GM21423 (cell line): Measurements from ENCODE around the gene S100A9.

Source experiments
- ATAC-seq: cut with Tn5 transposase; IDR thresholded peaks from one replicate; pipeline ENCODE4 v1.9.1; 2021; ENCODE audit warnings: mild to moderate bottlenecking, moderate library complexity; ENCODE audit not compliant: unreplicated experiment

Gene S100A9

DNA sequence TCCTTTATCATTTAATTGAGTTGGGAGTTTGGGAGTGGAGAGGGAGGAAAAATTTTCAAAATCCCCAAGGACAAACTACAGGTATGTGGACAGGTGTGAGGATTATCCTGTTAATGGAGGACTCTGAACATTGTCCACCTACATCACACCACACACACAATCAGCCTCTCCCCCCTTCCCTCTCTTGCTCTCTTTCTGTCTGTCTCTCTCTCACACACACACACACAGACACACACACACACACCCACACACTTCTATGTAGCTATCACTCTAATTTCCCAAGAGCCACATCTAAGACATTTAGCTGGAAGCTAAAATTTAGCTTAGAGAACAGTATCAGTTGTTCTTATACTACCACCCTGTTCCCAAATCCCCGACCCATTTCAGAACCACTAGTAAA is 31.7 kb downstream of the S100A9 start:
- no peak for ATAC-seq

DNA sequence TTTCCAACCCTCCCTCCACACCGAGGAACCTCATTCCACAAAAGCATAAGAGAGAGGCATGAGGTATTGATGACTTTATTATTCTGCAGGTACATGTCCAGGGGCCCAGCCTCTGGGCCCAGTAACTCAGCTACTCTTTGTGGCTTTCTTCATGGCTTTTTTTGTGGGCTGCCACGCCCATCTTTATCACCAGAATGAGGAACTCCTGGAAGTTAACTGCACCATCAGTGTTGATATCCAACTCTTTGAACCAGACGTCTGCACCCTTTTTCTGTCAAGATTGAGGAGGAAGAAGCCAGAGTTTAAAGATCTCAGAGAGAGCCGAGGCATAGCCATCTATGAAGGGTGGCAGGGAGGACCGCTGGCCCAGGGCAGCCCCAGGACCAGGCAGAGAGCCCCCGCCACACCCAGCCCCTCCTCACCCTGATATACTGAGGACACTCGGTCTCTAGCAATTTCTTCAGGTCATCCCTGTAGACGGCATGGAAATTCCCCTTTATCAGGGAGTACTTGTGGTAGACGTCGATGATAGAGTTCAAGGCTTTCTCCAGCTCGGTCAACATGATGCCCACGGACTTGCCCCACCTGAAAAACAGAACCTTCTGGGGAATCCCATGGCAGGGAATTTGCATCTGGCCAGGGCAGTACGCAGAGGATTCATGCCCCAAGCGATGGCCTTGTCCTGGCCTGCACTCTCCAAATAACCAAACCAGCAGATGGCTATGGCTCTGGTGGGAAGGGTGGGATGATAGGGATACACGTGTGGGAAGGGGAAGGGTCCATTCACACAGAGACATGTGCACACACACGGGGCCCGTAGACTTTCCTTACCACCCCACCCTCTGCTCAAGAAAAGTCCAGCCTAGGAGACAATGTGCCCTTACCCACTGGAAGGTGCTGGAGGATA is 32.6 kb downstream of the S100A9 start:
- no peak for ATAC-seq

DNA sequence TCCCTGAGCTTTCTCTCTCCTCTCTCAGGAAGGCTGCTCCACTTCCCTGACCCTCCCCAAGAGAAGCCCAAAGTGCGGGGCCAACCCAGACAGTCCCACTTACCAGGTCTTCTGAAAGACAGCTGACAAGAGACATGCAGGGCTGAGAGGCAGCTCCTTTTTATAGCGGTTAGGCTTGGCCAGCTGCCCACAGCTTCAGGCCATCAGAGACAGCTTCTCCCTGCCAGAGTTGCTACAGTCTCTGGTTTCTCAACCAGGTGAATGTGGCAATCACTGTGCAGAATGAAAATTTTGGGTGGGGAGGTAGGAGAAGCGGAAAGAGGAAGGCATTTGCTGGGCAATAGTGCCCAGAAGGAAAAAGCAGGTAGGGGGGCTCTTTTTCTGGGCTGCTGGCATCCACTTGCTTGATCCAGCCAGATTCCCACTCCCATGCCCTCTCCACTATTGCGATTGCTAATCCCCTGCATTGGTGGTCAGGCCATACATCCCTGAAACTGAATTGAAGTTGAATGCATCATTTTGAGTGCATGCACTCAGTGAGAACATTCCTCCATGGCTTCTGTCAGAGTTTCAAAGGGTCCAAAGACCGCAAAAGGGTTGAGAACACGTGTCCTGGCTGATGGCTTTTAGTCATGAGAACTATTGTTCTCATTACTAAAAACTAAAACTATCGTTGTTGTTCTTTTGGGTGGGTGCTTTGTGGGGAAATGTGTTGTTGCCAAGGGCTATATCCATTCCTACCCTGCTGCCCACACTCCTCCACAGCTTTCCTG is 33.5 kb downstream of the S100A9 start, which contains the start of gene S100A8:
Gene S100A8 (minus strand): TSS at position 136 of the 773 bp plus-strand sequence. CDS start 538 bp downstream, outside the sequence.
- no peak for ATAC-seq

DNA sequence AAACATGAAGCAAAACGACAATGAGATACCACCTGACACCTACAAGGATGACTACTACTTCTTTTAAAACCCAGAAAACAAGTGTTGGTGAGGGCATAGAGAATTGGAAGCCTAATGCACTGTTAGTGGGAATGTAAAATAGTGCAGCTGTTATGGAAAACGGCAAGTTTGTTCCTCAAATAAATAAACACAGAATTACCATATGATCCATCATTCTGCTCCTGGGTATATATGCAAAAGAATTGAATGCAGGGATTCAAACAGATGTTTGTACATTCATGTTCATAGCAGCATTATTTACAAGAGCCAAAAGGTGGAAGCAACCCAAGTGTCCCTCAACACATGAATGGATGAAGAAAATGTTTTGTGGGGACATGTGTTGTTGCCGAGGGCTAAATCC is 34.6 kb downstream of the S100A9 start:
- ATAC-seq, result no peak

DNA sequence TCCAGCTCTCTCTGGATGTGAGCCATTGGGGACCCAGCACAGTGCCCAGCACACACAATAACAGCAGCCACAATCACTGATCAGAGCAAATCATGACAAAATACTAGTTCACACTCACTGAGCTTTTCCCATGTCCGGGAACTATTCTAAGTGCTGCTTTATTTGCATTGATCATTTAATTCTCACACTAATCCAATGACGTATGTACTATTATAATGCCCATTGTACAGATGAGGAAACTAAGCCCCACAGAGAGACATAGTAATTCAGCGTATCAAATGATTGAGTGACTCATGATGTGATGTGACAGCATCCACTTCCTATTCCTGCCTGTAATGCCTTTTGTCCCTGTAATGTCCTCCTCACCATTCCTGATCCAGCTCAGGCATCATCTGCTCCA is 35.2 kb downstream of the S100A9 start:
- ATAC-seq, result no peak

DNA sequence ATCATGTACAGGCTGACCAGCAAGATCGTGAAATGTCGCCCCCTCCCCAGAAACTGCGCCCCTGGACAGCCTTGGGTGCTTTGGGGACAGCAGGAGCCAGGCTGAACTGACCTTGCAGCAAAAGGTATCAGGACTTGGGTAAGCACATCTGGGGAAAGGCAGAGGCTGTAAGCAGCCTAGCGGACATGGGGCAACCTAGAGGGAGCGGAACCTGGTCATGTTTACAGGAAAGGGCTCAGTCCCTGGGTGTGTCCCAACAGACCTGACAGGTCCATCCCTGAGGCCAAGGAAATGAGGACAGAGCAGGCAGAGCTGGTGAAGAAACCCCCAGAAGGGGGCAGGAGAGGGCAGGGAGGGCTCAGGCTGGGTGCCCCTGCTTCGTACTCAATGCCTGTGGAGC is 36.3 kb downstream of the S100A9 start:
- ATAC-seq, result no peak

DNA sequence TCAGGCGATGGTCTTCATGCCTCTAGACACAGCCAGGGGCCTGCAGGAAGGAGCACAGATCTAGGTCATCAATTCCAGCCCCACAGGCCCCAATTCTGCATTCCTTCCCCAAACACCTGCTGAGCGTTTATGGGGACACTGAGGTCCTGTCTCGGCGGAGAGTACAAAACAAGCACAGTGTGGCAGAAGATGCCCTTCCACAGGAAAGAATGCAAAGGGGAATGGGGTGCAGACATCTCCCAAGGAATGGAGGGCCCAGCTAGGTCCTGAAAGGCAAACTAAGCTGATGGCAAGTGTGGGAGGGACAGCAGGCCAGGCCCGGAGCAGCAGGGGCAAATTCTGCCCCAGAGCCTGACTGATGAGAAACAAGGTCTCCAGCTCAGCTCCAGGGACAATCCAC is 36.7 kb downstream of the S100A9 start:
- no peak for ATAC-seq

DNA sequence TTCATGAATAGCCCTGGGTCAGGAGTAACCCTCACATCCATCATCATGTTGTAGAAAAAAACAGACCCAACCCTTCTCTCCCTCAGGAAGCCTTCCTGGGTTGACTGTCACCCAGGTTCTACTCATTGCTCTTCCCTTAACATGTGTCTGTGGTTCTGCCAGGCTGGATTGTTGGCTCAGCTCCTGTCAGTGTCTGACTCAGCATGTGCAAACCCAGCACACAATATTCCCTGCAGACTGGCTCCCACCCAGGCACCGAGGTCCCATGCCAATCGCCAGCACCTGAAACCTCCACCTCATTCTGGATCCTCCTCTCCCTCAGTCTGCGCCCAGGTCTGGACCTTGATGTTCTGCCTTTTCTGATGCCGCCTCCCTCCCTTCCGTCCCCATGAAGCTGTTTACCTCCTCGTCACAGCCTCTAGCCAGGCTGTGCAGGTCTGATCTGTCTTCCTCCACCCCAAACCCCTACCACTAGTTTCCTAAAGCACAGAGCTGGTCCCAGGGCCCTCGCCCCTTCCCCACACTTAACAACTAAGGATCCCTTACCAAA is 37.6 kb downstream of the S100A9 start:
- ATAC-seq, result no peak

DNA sequence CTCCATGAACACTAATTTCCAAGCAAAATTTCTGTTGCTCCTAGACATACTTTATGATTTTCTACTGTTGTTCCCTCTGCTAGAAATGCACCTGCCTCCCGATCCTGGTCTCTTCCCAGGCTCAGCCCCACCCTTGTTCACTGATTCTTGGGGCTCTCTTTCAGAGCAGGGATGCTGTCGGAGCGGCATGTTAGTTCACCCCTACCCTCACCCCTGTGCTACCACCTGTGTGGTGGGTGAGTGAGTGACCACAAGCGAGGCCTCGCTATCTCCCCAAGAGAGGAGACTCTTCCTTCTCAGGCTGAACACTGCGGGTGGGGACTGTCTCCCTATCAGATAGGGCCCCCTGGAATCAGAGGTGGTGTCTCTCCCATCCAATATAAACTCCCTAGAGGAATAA is 38.1 kb downstream of the S100A9 start:
- no peak for ATAC-seq

DNA sequence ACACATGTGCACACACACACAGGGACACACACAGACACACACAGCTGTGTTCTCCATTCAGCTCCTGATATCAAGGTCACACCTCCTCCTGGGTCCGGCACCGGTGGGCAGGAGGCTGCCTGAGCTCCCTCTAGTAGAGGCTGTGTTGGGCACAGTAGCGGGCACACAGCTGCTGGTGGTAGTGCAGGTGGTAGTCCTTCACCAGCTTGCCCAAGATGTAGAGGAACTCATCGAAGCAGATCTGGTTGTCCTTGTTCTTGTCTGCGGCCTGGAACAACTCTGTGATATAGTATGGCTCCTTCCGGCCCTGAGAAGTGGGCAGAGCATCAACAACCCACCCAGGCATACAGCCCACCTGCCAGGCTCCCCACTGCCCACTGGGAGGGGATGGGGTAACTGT is 38.8 kb downstream of the S100A9 start:
- ATAC-seq, result no peak

DNA sequence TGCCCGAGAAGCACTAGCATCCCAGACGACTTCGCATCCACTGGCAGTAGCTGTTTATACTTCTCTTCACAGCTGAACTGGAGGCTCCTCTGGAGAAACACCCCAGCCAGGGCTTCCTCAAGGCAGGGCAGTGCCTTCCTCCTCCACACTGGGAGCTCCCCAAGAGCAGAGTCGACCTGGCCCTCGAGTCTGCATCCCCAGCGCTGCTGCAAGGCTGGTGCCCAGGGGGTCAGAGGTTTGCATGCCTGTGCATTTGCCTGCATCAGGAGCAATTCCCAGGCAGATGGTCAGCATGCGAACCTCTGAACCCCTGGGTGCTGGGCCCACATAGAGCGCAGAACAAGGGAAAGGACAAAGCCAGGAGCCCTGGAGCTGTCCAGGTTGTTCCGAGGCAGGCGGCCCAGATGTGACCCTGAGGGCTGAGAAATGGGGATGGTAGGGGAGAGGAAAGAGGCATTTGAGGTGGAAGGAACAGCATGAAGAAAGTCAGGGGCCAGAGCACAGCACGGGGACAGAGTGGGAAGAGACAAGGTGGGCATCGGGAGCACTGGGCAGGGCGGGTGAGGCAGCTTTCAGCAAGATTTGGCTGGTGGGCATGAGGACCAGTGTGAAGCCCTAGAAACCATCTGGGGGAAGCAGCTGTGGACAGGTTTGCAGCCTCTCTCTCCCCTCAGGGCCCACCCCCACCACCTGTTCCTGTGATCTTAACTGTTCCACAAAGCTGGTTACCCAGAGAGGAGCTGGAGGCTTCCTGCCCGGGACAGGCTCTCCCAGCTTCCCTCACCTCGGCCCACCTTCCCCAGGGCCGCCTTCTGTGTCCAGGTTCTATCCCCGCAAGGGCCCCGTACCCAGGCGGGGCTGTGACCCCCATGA is 39.6 kb downstream of the S100A9 start:
- no peak for ATAC-seq

DNA sequence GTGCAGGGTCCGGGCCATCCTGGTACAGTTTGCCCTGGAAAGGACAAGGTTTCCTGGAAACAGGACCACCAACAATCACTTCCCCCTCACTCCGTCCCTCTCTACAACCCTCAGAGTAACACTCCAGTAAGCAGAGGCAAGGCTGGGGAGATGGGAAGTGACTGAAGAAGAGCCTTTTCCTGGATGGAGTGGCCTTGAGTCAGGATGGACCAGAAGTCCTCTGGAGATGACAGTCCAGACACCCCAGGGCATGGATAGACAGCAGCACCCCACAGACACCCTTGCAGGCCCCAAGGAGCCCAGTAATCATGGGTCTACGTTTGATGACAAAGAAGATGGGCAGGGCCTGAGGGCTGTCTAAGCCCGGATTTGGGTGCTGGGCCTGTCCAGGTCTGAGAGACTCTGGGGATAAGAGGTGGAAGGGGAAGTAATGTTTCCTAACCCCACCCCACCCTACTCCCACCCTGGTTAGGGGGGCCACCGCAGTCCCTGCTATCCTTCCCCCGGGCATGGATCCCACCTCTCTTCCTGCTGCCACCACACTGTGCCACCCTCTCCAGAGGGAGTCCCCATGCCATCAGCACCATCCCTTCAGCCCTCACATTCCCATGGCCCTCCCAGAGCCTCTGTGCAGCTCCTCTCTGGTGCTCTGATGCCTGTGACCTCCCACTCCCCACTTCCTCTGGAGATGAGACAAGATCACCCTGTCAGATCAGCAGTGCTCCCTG is 40.4 kb downstream of the S100A9 start:
- ATAC-seq, result no peak

DNA sequence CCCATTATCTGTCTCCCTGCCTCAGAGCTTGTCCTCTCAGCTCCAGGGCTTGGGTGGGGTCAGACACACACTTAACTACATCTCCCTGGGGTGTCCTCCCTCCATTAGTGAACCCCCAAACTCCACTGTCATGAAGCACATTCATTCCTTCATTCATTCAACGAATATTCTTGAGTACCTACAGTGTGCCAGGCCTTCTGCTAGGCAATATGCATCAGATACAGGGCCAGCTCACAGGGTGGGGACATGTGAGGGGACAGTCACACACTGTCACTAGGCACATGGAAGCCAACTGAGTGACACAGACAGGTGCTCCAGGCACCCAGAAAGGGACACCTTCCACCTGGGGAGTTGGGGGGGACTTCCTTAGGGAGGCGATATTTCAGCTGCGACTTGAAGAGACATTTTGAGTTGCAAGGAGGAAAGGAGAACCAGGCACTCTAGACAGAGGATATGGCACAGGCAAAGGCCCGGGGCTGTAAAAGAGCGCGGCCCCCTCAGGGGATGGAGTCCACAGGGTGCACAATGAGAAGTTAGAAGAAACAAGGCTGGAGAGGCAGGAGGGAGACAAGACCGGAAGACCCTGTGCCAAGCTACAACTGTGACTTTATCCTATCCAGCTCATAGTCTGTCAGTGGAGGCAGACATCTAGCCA is 41.9 kb downstream of the S100A9 start:
- no peak for ATAC-seq

DNA sequence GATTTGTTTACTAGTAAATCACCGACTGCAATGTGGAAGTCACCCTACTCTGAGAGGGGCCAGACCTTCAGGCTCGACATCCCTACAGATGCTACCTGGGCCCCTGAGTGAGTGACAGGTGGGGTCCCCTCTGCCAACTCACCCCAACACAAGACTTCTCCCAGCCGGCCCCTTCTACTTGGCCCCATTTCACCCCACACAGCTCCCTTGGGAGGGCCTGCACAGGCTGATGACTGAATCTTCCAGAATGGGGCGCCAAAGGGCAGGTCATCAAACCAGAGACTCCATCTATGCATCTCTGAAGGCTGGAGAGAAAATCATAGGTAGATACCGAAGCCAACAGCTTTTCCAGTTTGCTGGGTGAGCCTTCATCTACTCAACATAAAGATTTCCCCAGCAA is 42.6 kb downstream of the S100A9 start:
- ATAC-seq, result no peak

DNA sequence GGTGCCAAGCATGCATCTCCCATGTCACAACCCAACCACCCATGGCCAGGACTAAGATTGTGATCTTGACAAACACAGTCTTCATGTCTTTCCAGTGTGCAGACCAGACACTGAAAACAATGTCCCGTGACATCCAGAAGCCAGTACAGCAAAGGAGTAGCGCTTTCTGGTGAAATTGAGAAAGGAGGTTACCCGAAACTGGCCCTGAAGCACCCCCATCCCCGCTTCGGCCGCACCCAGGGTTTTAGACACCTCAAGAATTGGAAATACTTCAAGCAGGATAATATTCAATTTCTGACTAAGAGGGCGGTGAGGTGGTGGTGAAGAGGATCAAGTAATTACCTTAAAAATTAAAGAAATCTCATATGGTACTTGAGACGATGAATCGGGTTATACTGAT is 43.8 kb downstream of the S100A9 start:
- no peak for ATAC-seq

DNA sequence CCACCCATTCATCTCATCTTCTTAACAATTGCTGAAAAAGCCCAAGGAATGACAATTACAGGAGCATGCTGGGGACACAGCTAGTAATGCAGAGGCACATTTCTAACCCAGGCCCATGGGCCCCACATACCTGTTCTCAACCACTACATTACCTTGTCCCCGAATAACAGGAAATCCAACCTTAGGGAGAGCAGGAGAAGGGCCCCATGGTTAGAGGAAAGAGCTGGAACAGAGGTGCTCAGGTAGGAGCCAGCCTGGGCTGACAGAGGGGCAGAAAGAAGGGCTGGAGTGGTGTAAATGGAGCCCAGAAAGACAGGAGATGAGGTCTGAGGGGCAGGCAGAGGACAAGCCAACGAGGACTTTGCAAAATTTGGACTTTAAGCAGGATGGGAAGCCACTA is 44.6 kb downstream of the S100A9 start:
- ATAC-seq, result no peak

DNA sequence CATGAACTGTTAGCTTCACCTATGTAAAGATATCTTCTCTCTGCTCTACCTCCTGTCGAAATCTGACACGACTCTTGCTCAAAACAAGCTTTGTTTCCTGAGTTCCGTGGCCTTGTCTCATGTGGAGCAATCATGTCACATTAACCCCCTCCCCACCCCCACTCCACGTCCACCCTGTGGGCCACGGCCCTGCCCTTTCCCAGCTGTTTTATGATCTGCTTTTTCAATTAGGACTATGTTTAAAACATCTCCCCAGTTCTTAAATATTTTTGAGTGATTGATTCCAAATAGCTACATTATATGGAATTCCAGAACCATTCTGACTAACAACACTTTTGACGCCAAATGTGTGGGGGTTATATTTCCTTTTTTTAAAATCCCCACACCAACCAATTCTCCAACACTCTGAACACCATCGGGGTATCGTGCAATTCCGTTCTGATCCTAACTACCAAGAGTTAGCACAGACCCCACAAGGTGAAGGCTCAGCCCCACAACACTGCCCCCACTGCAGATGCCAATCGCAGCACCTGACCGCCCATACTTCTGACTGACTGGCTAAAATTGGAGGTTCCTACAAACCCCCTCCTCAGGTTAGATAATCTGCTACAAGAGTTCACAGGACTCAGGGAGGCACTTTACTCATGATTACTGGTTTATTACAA is 45.9 kb downstream of the S100A9 start:
- ATAC-seq, result no peak

DNA sequence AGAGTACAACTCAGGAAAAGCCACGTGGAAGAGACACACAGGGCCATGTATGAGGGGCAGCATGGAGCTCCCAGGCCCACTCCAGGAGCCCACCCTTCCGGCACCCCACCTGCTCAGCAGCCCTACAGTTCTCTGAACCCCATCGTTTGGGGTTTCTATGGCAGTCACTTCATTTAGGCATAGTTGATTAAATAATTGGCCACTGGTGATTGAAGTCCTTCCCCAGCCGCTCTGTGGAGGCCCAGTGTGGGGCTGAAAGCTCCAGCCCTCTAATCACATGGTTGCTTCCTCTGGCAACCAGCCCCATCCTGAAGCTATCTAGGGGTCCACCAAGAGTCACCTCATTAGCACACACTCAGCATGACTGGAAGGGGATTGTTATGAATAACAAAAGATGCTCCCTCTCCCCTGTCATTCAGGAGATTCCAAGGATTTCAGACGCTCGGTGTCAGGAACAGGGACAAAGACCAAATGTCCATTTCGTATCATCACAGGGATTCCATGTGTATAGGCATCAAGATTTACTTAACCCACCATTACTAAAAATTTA is 46.5 kb downstream of the S100A9 start:
- no peak for ATAC-seq

DNA sequence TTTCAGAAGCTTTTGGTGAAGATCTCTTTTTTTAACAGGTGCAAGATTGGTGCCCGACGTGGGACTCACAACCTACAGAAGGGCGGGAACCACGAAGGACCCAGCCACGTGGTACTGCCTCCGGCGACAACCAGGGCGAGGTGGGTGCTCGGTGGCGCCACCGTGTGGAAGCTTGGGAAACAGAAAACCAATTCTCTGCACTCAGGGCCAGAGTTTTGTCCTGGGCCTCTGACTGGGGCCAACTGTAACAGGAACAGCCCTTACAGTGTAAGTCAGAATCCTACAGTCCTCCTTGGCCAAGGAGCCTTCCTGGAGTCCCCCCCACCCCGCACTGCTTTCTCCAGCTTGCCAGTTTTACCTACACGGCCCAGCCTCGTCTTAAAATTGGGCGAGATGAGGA is 47.1 kb downstream of the S100A9 start:
- ATAC-seq, result no peak
